Smooth muscle cell of the brain vasculature (primary cell): ENCODE measurements around the gene CFAP53.

ENCODE experiments used
- DNase-seq: peaks from one replicate; pipeline ENCODE4 v3.0.0-alpha.2; 2012; ENCODE audit warnings: low read depth, low spot score

CFAP53 gene

DNA sequence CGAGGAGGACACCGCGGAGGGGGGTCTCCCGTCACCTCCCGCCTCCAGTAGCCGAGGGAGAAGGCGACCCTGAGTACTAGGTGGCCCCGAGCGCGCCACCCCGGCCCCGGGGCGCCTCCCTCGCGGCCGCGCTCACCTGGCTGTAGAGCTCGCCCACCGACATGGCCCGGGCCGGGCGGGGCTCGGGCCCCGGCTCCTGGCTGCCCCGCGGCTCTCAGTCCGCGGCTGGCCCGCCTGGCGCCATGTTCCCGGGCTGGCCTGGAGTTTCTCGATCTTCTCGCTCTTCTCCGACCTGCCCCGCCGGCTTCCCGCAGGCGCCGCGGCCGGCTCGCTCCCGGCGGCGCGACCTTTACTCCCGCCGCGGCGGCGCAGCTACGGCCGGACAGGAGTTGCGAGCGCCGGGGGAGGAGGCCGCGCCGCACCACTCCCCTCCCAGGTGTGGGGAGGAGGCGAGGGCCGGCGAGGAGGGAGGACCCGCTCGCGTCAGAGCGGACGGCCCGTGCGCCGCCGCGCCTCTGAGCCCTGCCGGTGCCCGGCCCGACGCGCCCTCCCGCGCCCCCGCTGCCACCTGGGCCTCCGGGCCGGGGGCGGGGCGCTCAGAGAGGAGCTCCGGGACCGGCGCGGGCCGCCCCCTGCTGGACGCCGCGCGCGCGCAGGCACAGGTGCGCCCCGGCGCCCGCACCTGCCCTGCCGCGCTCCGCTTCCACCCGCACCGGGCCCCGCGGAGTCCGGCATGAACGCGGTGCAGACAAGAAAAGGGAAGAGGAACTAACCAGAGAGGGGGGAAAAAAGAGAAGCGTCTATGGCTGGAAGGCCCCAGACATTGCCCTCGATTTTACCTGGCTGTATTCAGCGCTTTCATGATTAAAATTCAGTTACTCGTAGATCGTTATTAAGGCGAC lies 71.4 kb downstream of the CFAP53 start, which contains the start of gene MYO5B:
Gene MYO5B, minus strand, starts transcription at position 517 of the 902 bp plus-strand sequence. Its CDS starts 354 bp downstream, at position 163.
- DNase-seq: no peak

DNA sequence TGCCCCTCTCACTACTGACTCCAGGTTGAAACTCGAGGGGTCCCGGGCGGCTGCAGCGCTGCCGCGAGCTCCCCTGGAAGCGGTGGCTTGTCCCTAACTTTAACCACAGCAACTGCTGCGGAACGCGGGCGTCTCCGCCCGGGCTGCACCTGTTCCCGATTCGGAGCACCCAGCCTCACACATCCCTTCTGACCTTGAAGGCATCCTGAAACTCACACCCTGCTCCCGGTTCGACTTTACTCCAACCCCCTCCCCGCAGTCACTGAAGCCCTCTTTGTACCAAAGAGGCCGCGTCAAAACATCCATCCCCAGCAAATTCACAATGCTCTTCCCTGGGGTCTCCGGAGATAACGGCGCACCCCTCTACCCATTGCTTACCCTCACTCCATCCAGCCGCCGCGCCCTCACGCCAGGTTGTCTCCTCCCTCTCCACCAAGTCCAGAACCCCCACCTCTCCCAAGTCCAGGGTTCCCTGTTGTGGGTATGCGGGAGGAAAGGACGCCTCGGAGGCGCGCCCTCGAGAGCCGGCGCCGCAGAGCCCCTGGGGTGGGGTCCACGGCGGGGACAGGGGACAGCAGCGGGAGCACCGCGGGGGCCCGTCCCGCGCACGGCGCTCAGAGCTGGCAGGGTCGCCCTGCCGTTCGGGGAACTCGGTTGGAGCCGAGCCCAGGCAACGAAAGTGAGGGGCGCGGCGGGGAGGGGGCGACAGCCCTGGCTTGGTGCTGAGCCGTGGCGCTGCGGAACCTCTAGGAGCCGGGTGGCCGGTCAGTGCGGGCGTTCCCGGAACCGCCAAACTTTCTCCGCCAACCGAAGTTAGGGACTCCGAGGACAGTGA lies 72.3 kb downstream of the CFAP53 start:
- no peak for DNase-seq

DNA sequence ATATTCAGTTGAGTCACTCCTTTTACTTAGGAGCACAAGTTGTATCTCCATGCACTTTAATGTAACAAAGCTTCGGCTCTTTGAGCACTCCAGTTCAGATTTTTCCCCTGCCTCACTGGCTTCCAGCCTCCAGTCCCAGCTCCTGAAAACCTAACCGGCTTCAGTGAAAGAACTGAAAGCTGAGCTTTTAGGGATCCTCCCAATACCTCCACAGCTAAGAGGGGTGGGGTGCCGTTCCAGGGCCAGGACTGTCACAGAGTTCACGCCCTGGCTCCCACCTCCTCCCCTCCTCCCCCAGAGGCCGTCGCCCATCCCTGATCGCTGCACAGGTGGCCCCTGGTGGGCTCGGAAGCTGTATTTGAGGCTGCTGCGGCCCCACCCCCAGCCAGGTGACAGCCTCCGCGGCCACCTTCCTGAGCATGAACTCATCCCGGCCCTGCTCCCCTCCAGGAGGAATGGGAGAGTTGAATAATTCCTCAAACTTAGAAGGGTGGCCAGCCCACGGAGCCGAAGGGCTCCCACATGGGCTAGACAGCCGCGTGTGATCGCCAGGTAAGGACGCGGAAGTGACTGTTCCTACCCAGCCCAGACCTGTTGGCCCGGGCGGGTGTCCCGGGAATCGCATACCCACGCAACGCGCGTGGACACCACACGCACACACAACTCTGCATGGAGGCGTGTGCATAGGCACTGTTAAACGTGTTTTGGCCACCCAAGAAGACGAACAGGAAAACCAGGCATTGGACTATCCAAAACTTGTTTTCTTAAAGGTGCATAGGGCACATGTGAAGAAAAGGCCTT lies 73.1 kb downstream of the CFAP53 start:
- no peak for DNase-seq

DNA sequence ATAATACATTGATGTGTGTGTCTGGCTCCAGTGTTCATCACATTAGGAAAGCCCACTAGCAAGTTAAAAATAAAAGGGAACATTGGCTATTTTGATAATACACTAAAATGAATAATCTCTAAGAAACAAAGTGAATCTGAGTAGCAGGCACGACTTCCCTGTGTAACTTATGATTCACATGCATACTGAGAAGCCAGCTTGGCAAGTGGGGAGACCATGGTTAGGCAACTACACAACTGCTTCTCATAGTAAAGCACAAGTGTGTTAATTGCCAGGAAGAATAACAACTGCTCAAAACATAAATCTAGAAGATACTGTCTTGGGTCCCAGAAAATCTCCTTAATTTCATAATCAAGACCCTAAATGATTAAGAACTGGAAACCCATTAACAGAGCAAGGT lies 75.4 kb downstream of the CFAP53 start:
- no peak for DNase-seq

DNA sequence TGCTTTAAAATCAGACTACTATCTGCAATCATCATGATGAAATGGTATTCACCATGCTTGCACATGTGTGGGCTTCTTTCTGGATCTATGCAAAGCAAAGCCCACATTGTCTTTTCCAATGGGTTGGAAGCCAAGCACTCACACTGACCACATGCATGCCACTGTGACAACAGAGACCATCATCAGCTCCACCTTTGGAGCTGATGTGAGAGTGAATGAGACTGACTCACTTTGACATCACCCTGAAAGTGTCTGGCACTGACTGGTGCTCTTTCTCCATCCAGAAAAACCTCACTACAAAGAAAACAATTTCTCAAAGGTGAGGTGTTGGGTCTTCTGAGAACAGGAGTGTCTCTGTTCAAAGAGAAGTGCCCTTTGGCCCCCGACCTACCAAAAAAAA lies 76.1 kb downstream of the CFAP53 start:
- no peak for DNase-seq

DNA sequence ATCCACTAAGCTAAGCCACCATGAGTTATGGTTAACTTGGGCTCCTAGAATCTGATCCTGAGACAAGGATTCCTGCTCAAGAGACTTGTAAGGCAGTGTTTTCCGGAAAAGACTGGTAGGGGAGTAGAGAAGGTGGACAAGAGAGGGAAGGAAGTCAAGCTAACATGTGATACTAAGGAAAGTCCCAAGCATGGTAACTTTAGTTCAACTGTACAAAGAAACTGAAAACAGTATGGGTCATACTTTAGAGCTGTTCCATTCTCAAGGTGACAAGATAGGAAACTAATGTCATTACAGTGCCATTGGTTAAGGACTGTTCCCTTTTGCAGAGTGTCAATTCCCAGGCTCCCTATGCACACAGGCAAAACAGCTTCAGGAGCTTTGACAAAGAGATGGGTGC lies 77.1 kb downstream of the CFAP53 start:
- DNase-seq: no peak

DNA sequence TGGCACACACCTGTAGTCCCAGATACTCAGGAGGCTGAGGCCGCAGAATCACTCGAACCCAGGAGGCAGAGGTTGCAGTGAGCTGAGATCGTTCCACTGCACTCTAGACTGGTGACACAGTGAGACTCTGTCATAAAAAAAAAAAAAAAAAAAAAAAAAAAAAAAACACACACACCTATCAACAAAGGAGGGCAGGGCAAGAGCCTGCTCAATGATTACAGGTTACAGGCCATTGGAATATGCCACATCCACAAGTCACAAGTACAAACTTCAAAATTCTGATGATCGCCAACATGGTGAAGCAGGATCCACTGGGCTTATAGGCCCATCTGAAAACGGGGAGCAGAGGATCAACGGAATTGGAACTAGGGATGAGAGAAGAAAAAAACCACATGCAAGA lies 77.6 kb downstream of the CFAP53 start:
- no peak for DNase-seq

DNA sequence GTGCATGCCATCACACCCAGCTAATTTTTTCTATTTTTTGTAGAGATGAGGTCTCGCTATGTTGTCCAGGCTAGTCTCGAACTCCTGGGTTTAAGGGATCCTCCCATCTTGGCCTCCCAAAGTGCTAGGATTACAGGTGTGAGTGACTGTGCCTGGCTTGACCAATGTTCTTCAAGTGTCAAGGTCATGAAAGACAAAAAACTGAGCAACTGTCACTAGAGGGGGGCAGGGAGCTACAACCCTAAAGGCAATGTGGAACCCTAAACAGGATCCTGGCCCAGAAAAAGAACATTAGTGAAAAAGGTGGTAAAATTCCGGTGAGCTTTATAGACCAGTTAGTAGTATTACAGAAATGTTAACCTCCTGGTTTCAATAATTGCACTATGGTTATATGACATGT lies 78.6 kb downstream of the CFAP53 start:
- no peak for DNase-seq

DNA sequence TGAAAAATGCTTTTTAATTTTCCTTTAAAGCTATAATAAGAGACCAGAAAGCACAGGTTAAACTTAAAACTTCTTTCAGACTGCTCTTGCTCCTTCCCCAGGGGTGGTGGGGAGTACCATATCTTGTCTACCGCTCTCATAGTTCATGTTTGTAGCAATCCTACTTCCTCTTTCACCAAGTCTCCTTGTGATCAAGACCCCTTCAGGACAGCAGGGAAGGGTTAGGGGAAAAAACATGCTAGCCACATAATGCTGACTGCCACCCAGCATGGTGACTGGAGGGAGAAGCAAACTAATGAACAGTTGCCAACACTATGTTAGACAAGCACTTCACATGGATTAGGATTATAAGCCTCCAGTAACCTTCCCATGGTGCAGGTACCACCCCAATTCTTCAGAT lies 79.9 kb downstream of the CFAP53 start:
- no peak for DNase-seq

DNA sequence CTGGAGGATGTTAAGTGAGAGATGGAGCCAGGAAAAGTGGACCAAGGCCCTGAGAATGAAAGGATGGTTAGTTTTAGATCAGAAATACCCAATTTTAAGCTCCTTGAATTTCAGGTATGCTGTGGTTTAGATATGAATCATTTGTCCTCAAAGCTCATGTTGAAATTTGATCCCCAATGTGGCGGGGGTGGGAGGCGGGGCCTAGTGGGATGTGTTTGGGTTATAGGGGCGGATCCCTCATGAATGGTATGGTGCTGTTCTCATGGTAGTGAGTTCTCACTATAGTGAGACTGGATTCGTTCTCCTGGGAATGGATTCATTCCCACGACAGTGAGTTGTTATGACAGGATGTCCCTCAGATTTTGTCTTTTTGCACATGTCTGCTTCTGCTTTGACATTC lies 82.7 kb downstream of the CFAP53 start:
- no peak for DNase-seq

DNA sequence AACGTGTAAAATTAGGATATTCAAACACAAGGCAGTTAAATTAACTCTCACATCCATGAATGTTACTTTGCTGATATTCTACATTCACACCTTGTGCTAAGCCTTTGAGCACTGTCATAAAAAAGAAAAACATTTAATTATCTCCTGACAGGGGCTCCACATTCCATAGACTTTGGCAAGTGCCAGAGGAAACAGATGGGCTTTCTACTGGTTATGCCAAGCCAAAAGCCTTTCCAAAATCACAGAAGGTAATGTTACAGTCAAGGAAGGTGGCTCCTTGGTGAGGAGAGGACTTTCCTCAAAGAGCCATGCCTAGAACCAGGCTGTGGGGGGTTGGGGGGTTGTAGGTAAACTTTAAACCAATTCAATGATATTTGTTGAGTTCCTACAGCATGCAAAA lies 83.8 kb downstream of the CFAP53 start:
- no peak for DNase-seq

DNA sequence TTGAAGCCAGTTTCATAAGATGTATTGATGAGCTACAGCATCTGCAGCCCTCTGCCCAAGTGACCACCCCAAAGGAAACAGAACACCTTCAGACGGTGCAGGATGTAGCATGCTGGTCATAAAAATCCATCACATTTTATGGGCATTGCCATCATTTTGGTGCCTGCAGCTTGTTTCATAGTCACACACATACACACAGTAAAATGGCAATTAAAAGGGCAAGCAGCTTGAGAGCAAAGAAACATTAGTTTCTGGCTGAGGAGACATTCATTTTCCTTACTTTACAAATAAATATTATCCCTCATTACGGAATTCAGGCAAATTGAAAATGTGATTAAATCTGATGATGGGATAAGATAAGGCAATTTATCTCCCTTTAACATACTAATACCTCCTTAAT lies 84.7 kb downstream of the CFAP53 start:
- no peak for DNase-seq

DNA sequence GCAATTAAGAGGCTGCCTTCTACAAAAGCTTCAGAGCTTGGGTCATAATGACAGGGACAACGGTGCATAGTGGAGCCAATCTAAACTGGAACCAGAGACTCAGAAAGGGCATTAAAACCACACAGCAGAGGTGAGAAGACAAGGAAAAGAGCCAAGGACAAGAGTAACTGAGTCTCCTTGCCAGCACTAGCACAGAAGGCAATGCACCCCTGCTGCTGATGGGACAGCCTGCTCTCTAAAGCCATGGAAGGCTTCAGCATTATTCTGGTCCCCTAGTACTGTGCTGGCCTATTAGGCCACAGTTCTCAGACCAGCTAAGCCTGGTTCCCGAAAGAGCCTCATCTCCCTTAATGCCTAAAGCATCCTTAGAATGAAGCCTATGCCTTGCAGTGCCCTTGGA lies 86.8 kb downstream of the CFAP53 start:
- no peak for DNase-seq

DNA sequence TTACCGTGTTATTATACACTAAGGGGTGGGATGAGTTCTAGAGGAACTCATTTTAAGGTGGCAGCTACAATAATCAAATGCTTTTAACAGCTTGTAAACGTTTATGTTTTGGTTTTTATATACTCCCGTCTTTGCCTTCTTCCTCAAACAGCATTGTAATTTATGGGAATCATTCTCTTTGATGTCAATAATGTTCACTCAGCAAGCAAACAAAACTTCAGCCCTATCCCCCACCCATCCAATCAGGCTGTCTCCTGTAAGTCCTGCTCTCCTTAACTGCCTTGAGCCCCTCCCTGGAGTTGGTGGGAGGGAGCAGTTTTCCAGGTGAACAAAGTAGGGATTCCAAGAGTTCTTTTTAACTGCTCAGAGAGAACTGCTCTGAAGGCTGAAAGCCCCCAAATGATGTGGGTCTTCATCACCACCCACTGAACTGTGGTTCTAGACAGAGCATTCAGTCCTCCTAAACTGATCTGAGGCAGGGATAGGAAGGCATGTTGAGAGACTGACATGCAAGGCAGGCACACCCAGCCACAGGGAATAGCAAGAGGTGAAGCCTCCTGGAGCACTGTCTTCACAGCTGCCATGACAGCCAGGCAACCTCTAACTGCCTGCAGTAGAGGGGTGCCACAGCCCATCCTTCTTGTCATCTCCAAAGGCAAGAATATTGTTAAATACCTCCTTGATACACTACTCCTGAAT lies 88.9 kb downstream of the CFAP53 start:
- DNase-seq: no peak
